ENCODE data around the gene POU6F2. TPM values are rescaled to one million over a fixed set of nuclear protein-coding genes. Genes with fewer than 3 reads are reported as not detected.

POU6F2 gene
- total RNA-seq, 1 experiment from 2014 or later = 0.27 TPM

GRCh38 chr7:39158367-39158766 lies 180.7 kb downstream of the POU6F2 start (continued):
- TF ChIP-seq, protein P1, sequence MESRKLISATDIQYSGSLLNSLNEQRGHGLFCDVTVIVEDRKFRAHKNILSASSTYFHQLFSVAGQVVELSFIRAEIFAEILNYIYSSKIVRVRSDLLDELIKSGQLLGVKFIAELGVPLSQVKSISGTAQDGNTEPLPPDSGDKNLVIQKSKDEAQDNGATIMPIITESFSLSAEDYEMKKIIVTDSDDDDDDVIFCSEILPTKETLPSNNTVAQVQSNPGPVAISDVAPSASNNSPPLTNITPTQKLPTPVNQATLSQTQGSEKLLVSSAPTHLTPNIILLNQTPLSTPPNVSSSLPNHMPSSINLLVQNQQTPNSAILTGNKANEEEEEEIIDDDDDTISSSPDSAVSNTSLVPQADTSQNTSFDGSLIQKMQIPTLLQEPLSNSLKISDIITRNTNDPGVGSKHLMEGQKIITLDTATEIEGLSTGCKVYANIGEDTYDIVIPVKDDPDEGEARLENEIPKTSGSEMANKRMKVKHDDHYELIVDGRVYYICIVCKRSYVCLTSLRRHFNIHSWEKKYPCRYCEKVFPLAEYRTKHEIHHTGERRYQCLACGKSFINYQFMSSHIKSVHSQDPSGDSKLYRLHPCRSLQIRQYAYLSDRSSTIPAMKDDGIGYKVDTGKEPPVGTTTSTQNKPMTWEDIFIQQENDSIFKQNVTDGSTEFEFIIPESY (IDR thresholded peaks at IDR 0.05; ENCODE audit: extremely low read depth, insufficient replicate concordance, low read length) = no peak
- no peak for TF ChIP-seq REST (IDR thresholded peaks at IDR 0.05; ENCODE audit: low read depth)
- no peak for TF ChIP-seq SIN3A (IDR thresholded peaks at IDR 0.05; ENCODE audit: low read depth)
- TF ChIP-seq SP1 (IDR thresholded peaks at IDR 0.05; ENCODE audit: low read depth) = no peak
- TF ChIP-seq ZNF274 (IDR thresholded peaks at IDR 0.05; ENCODE audit: low read depth, low read length) = no peak
- no peak for TF ChIP-seq EZH2 (IDR thresholded peaks at IDR 0.05)
- no peak for TF ChIP-seq JUND (IDR thresholded peaks at IDR 0.05)
- no peak for TF ChIP-seq YY1 (IDR thresholded peaks at IDR 0.05; ENCODE audit: extremely low read depth, insufficient replicate concordance, low read depth, low read length)

DNA sequence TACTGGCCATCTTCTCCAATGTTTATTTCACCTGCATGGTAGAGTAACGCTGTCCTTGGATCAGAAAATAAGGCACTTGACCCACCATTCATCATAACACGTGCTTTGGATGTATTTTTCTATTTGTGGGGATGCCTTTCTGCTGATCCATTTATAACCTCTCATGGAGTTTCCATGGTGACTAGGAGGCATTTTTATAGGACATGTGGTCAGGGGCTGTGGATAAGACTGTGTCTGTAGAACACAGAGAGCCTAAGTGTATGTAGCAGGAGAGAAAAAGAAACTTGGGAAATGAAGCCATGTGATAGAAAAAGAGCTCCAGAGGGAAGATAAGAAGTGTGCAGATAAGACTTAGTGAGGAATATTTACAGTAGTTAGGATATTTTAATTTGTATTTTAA lies 184.2 kb downstream of the POU6F2 start:
- Histone ChIP-seq H2AFZ (ENCODE audit: low read depth, low read length, poor library complexity, severe bottlenecking) (no peak overlapping the region), H3K9me3 (ENCODE audit: control insufficient read depth in 1 of 2, insufficient read depth in 1 of 2, low read depth in 1 of 2, low read length in 2 of 2) (no peaks in the 10 kb centered on the region), H3K36me3 (ENCODE audit: control insufficient read depth in 1 of 2, insufficient read depth in 2 of 2, low read length in 2 of 2) (no peaks in the 10 kb centered on the region), H3K9ac (ENCODE audit: low read length) (no peak overlapping the region), H3K4me2 (ENCODE audit: low read length) (no peak overlapping the region), H3K27me3 (ENCODE audit: insufficient read depth, low read length) (peaks cover 35% of the 10 kb centered on the region), H3K27ac (ENCODE audit: low read depth, low read length) (no peak overlapping the region), H3K4me3 (replicated peaks in 1 of 2; ENCODE audit: low read depth in 1 of 2, low read length in 2 of 2) (no peak overlapping the region), H3K9me2 (ENCODE audit: insufficient read depth) (no peaks in the 10 kb centered on the region), H3K4me1 (ENCODE audit: control insufficient read depth in 1 of 2, insufficient read depth in 2 of 2, low read length in 2 of 2) (no peaks in the 10 kb centered on the region), H3K79me2 (ENCODE audit: insufficient read depth, low read length) (no peaks in the 10 kb centered on the region), H4K20me1 (ENCODE audit: insufficient read depth) (no peaks in the 10 kb centered on the region)
- DNase-seq (ENCODE audit: low read depth, low spot score) (no peak), ATAC-seq (no peak)
- intact Hi-C loops (cut with micrococcal nuclease) = no loop called here
- TF ChIP-seq YY1 (IDR thresholded peaks at IDR 0.05; ENCODE audit: extremely low read depth, insufficient replicate concordance, low read depth, low read length) (no peak), POLR2AphosphoS5 (IDR thresholded peaks at IDR 0.05; ENCODE audit: low read depth, low read length) (no peak), ZFX (IDR thresholded peaks at IDR 0.05) (no peak), EZH2 (IDR thresholded peaks at IDR 0.05) (no peak), EGR1 (IDR thresholded peaks at IDR 0.05; ENCODE audit: low read depth) (no peak), JUND (IDR thresholded peaks at IDR 0.05) (no peak), FOSL1 (IDR thresholded peaks at IDR 0.05; ENCODE audit: low read depth) (no peak), ZNF274 (IDR thresholded peaks at IDR 0.05; ENCODE audit: low read depth, low read length) (no peak), MAX (IDR thresholded peaks at IDR 0.05) (no peak), RAD21 (IDR thresholded peaks at IDR 0.05; ENCODE audit: low read depth) (no peak), CBX3 (IDR thresholded peaks at IDR 0.05; ENCODE audit: low read depth) (no peak), SP1 (IDR thresholded peaks at IDR 0.05; ENCODE audit: low read depth) (no peak), SRF (IDR thresholded peaks at IDR 0.05; ENCODE audit: low read depth) (no peak)
- TF ChIP-seq, protein P1 (IDR thresholded peaks at IDR 0.05; ENCODE audit: extremely low read depth, insufficient replicate concordance, low read length) = no peak
- CTCF ChIA-PET = no interaction called here
- RAD21 ChIA-PET (ENCODE audit: low non-redundant PET in 1 of 2, low total read pairs in 2 of 2, uncharacterized antibody in 2 of 2, unreplicated experiment in 2 of 2) = no interaction called here
- POLR2A ChIA-PET = no interaction called here
- BruUV-seq (replicated peaks) = no TSS peak
